Activated T-cell treated with anti-CD3 and anti-CD28 coated beads, Interleukin-2, amount 50 U/mL, for 72 hours (primary cell): ENCODE measurements around the gene MDN1. TPM values are rescaled to one million over a fixed set of nuclear protein-coding genes. Genes with fewer than 3 reads are reported as not detected.

ENCODE experiments used
- ATAC-seq, 2 donors: fragments of 150-1000 bp; cut with Tn5 transposase; replicated peaks in 1 of 2; 2 replicates each; pipeline ENCODE4 v1.10.0; 2021; ENCODE audit warnings: moderate library complexity in 2 of 2, mild to moderate bottlenecking in 1 of 2
- DNase-seq, 2 donors: peaks; one replicate each; pipeline ENCODE4 v3.0.0; 2021 to 2022; ENCODE audit warnings: mixed read lengths in 1 of 2
- H3K27ac Mint-ChIP-seq: one replicate; pipeline ENCODE4 v1.8.0; 2022; ENCODE audit warnings: mild to moderate bottlenecking, moderate library complexity, mixed read lengths
- H3K27me3 Mint-ChIP-seq: one replicate; pipeline ENCODE4 v1.8.0; 2022; ENCODE audit warnings: low read depth, mixed read lengths
- H3K36me3 Mint-ChIP-seq, 2 donors: one replicate each; pipeline ENCODE4 v1.8.0; 2022; ENCODE audit warnings: mixed read lengths in 2 of 2, mild to moderate bottlenecking in 1 of 2; ENCODE audit not compliant: insufficient read depth in 2 of 2
- H3K4me1 Mint-ChIP-seq: one replicate; pipeline ENCODE4 v1.8.0; 2022; ENCODE audit warnings: low read depth, mixed read lengths
- H3K4me3 Mint-ChIP-seq, 2 donors: one replicate each; pipeline ENCODE4 v1.8.0; 2022; ENCODE audit warnings: mild to moderate bottlenecking in 2 of 2, mixed read lengths in 2 of 2, moderate library complexity in 2 of 2
- H3K9me3 Mint-ChIP-seq, 2 donors: one replicate each; pipeline ENCODE4 v1.8.0; 2022; ENCODE audit warnings: mixed read lengths in 2 of 2
- total RNA-seq, 2 donors: library from RNA; stranded (reverse); gene quantifications; one replicate each; pipeline ENCODE4 v1.2.3, GENCODE V29; 2022

MDN1 gene
- total RNA-seq, 2 donors from 2014 or later = 41.0 to 48.2 TPM

- Mint-ChIP-seq H3K4me1 (no peaks in the 10 kb centered on the region), H3K9me3 (no peaks in the 10 kb centered on the region)
These were observed 38.2 kb downstream of the MDN1 start for GRCh38 chr6:89781070-89782034.

GRCh38 chr6:89777455-89777854 is 42.1 kb downstream of the MDN1 start:
- Mint-ChIP-seq H3K9me3 (no peaks in the 10 kb centered on the region), H3K27me3 (no peaks in the 10 kb centered on the region), H3K36me3 (peaks cover 9 to 42% of the 10 kb centered on the region in 2 donors), H3K4me1 (no peaks in the 10 kb centered on the region), H3K4me3 (no peak overlapping the region), H3K27ac (no peak overlapping the region)
- ATAC-seq (no peak), DNase-seq (no peak)

More at GRCh38 chr6:89781070-89782034, 38.2 kb downstream of the MDN1 start:
- no peaks in the 10 kb centered on the region for H3K27me3 Mint-ChIP-seq
- no peak overlapping the region for H3K4me3 Mint-ChIP-seq
- DNase-seq (no peak), ATAC-seq (no peak)
- peaks cover 15 to 49% of the 10 kb centered on the region in 2 donors for H3K36me3 Mint-ChIP-seq
- H3K27ac Mint-ChIP-seq = no peak overlapping the region

GRCh38 chr6:89776583-89777233 is 42.9 kb downstream of the MDN1 start:
- ATAC-seq = no peak
- H3K36me3 Mint-ChIP-seq = peaks cover 7 to 40% of the 10 kb centered on the region in 2 donors

GRCh38 chr6:89775150-89775549 is 44.4 kb downstream of the MDN1 start:
- Mint-ChIP-seq H3K36me3 (peaks cover 8 to 38% of the 10 kb centered on the region in 2 donors), H3K27me3 (no peaks in the 10 kb centered on the region), H3K4me1 (no peaks in the 10 kb centered on the region), H3K4me3 (no peak overlapping the region), H3K9me3 (no peaks in the 10 kb centered on the region), H3K27ac (no peak overlapping the region)
- ATAC-seq (no peak), DNase-seq (no peak)

More at GRCh38 chr6:89776583-89777233, 42.9 kb downstream of the MDN1 start:
- Mint-ChIP-seq H3K9me3 (no peaks in the 10 kb centered on the region), H3K27me3 (no peaks in the 10 kb centered on the region), H3K4me3 (no peak overlapping the region), H3K27ac (no peak overlapping the region), H3K4me1 (no peaks in the 10 kb centered on the region)
- DNase-seq = no peak

- Mint-ChIP-seq H3K9me3 (no peaks in the 10 kb centered on the region), H3K4me3 (no peak overlapping the region), H3K4me1 (no peaks in the 10 kb centered on the region), H3K36me3 (peaks cover 8 to 23% of the 10 kb centered on the region in 2 donors), H3K27ac (no peak overlapping the region), H3K27me3 (no peaks in the 10 kb centered on the region)
- DNase-seq (no peak), ATAC-seq (no peak)
These were observed 50.0 kb downstream of the MDN1 start for GRCh38 chr6:89769572-89769971.

- no peak for ATAC-seq
- no peaks in the 10 kb centered on the region for H3K27me3 Mint-ChIP-seq
- no peak for DNase-seq
- H3K4me1 Mint-ChIP-seq = no peaks in the 10 kb centered on the region
- H3K27ac Mint-ChIP-seq = no peak overlapping the region
- H3K4me3 Mint-ChIP-seq = no peak overlapping the region
- no peaks in the 10 kb centered on the region for H3K9me3 Mint-ChIP-seq
- peaks cover 10 to 20% of the 10 kb centered on the region in 2 donors for H3K36me3 Mint-ChIP-seq
These were observed 51.3 kb downstream of the MDN1 start for GRCh38 chr6:89768324-89768723.

- H3K27me3 Mint-ChIP-seq = no peaks in the 10 kb centered on the region
- no peak overlapping the region for H3K4me3 Mint-ChIP-seq
- H3K27ac Mint-ChIP-seq = no peak overlapping the region
- ATAC-seq (no peak), DNase-seq (no peak)
- peaks cover 8 to 19% of the 10 kb centered on the region in 2 donors for H3K36me3 Mint-ChIP-seq
- H3K9me3 Mint-ChIP-seq = no peaks in the 10 kb centered on the region
- H3K4me1 Mint-ChIP-seq = no peaks in the 10 kb centered on the region
These were observed 56.0 kb downstream of the MDN1 start for GRCh38 chr6:89763550-89763949.

GRCh38 chr6:89758830-89759229 is 60.8 kb downstream of the MDN1 start:
- H3K4me3 Mint-ChIP-seq = no peak overlapping the region
- no peak for DNase-seq
- no peaks in the 10 kb centered on the region for H3K27me3 Mint-ChIP-seq
- no peaks in the 10 kb centered on the region for H3K4me1 Mint-ChIP-seq
- no peak for ATAC-seq
- H3K27ac Mint-ChIP-seq = peak overlapping the region; percentile 2
- H3K36me3 Mint-ChIP-seq = peaks cover 4 to 29% of the 10 kb centered on the region in 2 donors
- H3K9me3 Mint-ChIP-seq = no peaks in the 10 kb centered on the region

- Mint-ChIP-seq H3K4me3 (no peak overlapping the region), H3K9me3 (no peaks in the 10 kb centered on the region), H3K27me3 (no peaks in the 10 kb centered on the region), H3K4me1 (no peaks in the 10 kb centered on the region), H3K36me3 (peaks cover 1 to 15% of the 10 kb centered on the region in 2 donors), H3K27ac (no peak overlapping the region)
- no peak for DNase-seq
- ATAC-seq = no peak
These were observed 69.3 kb downstream of the MDN1 start for GRCh38 chr6:89750338-89750737.

GRCh38 chr6:89749918-89750317 is 69.7 kb downstream of the MDN1 start:
- H3K9me3 Mint-ChIP-seq = no peaks in the 10 kb centered on the region
- ATAC-seq (no peak), DNase-seq (no peak)
- H3K27ac Mint-ChIP-seq = no peak overlapping the region
- no peaks in the 10 kb centered on the region for H3K4me1 Mint-ChIP-seq
- H3K27me3 Mint-ChIP-seq = no peaks in the 10 kb centered on the region
- peaks cover 1 to 15% of the 10 kb centered on the region in 2 donors for H3K36me3 Mint-ChIP-seq
- H3K4me3 Mint-ChIP-seq = no peak overlapping the region

GRCh38 chr6:89745716-89746115 is 73.9 kb downstream of the MDN1 start:
- no peaks in the 10 kb centered on the region for H3K27me3 Mint-ChIP-seq
- H3K9me3 Mint-ChIP-seq = no peaks in the 10 kb centered on the region
- ATAC-seq = no peak
- no peak overlapping the region for H3K27ac Mint-ChIP-seq
- DNase-seq = no peak
- no peak overlapping the region for H3K4me3 Mint-ChIP-seq
- no peaks in the 10 kb centered on the region for H3K4me1 Mint-ChIP-seq
- peaks cover 0 to 18% of the 10 kb centered on the region in 2 donors for H3K36me3 Mint-ChIP-seq

GRCh38 chr6:89745096-89745495 is 74.5 kb downstream of the MDN1 start:
- Mint-ChIP-seq H3K36me3 (peaks cover 0 to 24% of the 10 kb centered on the region in 2 donors), H3K27me3 (no peaks in the 10 kb centered on the region), H3K9me3 (no peaks in the 10 kb centered on the region), H3K4me3 (no peak overlapping the region), H3K27ac (no peak overlapping the region), H3K4me1 (no peaks in the 10 kb centered on the region)
- DNase-seq = no peak
- no peak for ATAC-seq

- DNase-seq (no peak), ATAC-seq (no peak)
- H3K27me3 Mint-ChIP-seq = no peaks in the 10 kb centered on the region
- no peaks in the 10 kb centered on the region for H3K4me1 Mint-ChIP-seq
- peaks cover 12 to 35% of the 10 kb centered on the region in 2 donors for H3K36me3 Mint-ChIP-seq
- no peak overlapping the region for H3K27ac Mint-ChIP-seq
- no peak overlapping the region for H3K4me3 Mint-ChIP-seq
- no peaks in the 10 kb centered on the region for H3K9me3 Mint-ChIP-seq
These were observed 82.7 kb downstream of the MDN1 start for GRCh38 chr6:89736893-89737292.
